Amygdala (tissue), 56 donors: ENCODE results near the gene FZR1.

ENCODE experiments used
- DNase-seq, 56 donors: peaks; one replicate each; lab custom pipeline; 2025; lab: John Stamatoyannopoulos, UW

FZR1 gene

GRCh38 chr19:3539756-3540118 is 33.6 kb downstream of the FZR1 start:
- no peak for DNase-seq

GRCh38 chr19:3543150-3544057 is 37.3 kb downstream of the FZR1 start:
- DNase-seq, result peak in 40 of 56 donors; percentile 8 to 85 (median 54)

DNA sequence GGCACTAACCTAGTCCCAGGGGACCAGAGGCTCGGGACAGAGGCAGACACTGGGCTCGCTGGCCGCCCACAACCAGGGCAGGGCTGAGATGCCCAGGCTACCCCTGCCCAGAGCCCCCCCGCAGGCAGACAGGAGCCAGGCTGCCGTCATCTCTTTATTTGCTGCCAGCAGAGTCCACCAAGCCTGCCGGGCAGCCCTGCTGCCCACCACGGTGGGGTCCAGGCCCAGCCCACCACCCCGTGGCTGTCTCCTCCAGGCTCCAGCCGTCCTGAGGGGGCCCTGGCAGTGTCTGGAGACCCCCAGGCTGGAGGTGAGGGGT is 37.9 kb downstream of the FZR1 start:
- DNase-seq, result peak in 4 of 56 donors; percentile 21 to 29 (median 25)

- DNase-seq, result peak in 54 of 56 donors; percentile 22 to 93 (median 77)
Measured at GRCh38 chr19:3544742-3545668, 38.9 kb downstream of the FZR1 start.

GRCh38 chr19:3545669-3546034 is 39.5 kb downstream of the FZR1 start:
- no peak for DNase-seq

DNA sequence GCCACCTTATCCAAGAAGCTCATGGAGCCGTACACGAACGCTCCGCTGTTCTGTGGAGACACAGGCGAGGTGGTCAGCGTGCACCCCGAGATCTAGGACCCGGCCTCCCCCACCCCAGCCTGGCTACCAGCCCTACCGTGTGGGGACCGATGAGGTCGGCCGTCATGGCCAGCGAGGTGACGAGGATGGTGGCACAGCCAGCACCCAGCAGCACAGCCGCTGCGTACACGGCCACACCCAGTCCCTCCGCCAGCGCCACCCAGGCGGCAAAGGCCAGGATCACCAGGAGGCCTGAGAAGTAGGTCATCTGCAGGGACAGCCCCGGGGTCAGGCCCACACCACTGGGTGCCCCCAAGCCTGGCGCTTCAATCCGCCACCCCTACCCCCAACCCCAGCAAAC is 40.0 kb downstream of the FZR1 start:
- DNase-seq, result no peak

GRCh38 chr19:3547301-3547731 is 41.2 kb downstream of the FZR1 start:
- DNase-seq, result peak in 1 of 56 donors; percentile 14

DNA sequence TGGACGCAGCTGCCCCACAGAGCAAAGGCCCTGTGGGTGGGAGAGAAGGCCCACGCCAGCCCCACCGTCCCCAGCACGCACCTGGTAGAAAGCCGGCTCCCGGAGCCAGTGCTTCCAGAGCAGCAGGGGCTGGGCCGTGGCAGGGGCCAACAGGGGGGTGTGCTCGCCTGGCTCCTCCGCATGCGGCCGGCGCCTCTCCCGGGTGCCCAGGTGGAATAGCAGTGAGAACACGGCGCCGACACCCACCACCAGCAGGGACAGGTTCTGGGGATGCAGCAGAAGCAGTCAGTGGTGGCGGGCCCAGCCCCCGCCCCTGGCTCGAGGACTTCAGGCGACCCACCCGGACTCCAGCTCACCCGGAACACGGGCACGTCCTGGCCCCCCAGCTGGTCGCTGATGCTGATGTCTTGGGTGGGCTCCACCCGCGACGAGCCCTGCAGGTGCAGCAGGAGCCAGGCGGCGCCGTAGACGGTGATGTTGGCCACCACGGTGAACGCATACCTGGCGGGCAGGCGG is 41.7 kb downstream of the FZR1 start:
- no peak for DNase-seq

- DNase-seq, result peak in 22 of 56 donors; percentile 10 to 79 (median 40)
Measured at GRCh38 chr19:3548606-3549005, 42.5 kb downstream of the FZR1 start.

- DNase-seq, result no peak
Measured at GRCh38 chr19:3549816-3550215, 43.7 kb downstream of the FZR1 start.

DNA sequence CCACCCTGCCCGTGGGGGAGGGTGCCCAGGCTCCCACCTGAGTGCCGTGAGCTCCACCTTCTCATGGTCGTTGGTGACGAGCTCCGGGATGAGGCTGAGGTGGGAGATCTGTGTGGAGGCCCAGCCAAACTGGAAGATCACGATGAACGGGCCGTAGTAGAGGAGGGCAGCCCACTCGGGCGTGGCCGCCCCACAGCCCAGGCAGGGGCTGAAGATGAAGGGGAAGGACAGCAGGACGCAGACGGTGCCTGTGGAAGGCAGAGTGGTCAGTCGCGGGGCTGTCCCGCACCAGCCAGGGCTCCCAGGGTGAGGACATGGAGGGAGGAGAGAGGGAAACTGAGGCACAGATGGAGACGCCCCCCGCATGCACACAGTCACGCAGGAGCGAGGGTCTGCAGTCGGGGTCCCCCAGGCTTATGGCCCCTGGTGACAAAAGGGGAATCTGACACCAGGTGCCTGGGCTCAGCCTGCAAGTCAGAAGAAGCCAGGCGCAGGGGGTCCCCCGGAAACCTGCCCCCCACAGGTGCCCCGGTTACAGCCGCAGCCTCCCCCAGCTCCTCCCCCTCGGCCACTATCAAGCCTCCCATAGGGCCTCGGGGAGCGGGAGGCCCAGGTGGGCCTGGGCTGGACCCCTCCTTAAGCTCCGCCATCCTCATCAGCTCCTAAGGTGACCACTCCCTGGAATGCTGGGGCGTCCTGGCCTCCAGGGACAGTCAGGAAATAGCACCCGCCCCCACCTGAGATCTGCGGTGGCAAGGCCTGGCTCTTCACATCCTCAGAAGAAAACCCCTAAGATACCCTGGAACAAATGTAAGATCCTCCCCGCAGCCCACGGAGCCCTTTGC is 45.1 kb downstream of the FZR1 start:
- DNase-seq, result no peak

- DNase-seq, result no peak
Measured at GRCh38 chr19:3551792-3552095, 45.6 kb downstream of the FZR1 start.

GRCh38 chr19:3554254-3555083 is 48.4 kb downstream of the FZR1 start:
- no peak for DNase-seq

GRCh38 chr19:3555653-3556422 is 49.7 kb downstream of the FZR1 start:
- DNase-seq, result no peak

GRCh38 chr19:3556423-3556977 is 50.4 kb downstream of the FZR1 start:
- no peak for DNase-seq

GRCh38 chr19:3556978-3557460 is 50.9 kb downstream of the FZR1 start:
- peak in 1 of 56 donors; percentile 16 for DNase-seq

DNA sequence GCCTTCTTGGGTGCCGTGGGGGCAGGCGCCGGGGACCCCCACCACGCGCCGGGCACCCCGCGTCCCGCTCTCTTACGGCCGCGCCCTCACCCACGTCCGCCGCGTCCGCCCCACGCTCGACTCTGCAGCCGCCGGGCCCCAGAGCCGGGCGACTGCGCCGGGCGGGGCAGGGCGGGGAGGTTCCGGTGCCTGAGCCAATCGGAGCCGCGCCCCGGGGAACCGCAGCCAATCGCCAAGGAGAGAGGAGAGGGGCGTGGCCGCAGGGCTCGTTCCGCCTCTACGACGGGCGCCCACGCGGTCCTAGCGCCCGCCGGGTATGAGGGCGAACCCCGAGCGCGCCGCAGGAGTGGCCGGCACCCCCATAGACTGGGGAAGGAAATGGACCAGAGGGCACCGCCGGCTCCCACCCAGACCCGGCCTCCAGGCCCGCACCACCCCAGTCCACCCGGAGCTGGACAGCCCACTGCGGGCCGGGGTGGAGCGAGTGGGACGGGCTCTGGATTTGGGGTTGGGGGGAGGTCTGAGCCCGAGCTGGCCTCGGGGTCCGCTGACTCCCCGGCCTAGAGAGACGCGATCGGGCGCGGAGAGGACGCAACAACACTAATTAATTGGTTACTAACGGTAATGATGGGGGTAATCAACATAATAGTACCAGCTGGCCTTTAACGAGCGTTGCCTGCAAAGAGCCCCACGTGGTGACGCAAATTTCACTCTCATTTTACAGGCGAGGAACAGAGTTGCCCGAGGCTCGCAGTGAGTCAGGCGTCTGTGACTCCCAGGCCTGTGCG is 51.5 kb downstream of the FZR1 start, which contains the start of gene MFSD12:
TSS of gene MFSD12 (minus strand) at position 126 of the 788 bp plus-strand sequence. CDS start 183 bp downstream, outside the sequence.
- peak; percentile 48 to 97 (median 86) for DNase-seq
